H1 (cell line): Measurements from ENCODE around the gene ZNF516. TPM values are rescaled to one million over a fixed set of nuclear protein-coding genes. Genes with fewer than 3 reads are reported as not detected.

ENCODE experiments used
- ASH2L ChIP-seq: fragments of 200-600, 300-600 bp; sonication (generic); IDR thresholded peaks from one replicate; pipeline ENCODE4 v1.7.1; 2017; ENCODE audit warnings: low read length
- CHD7 ChIP-seq: fragments of 300-600 bp; sonication (generic); IDR thresholded peaks from 2 replicates; pipeline ENCODE4 v1.7.1; 2012; ENCODE audit warnings: low read length, moderate library complexity, mild to moderate bottlenecking, inconsistent platforms; ENCODE audit not compliant: insufficient replicate concordance
- CREB1 ChIP-seq: IDR thresholded peaks from 2 replicates; pipeline ENCODE4 v1.6.1; 2012; ENCODE audit warnings: inconsistent platforms
- FOSL1 ChIP-seq: IDR thresholded peaks from 2 replicates; pipeline ENCODE4 v1.6.1; 2011; ENCODE audit warnings: mild to moderate bottlenecking, low read depth, low read length, moderate library complexity; ENCODE audit not compliant: insufficient read depth
- GTF2F1 ChIP-seq: IDR thresholded peaks from 2 replicates; pipeline ENCODE4 v1.6.1; 2012; ENCODE audit warnings: low read depth, low read length, improper control_type of control experiment, borderline replicate concordance
- POLR2AphosphoS5 ChIP-seq: IDR thresholded peaks from 2 replicates; pipeline ENCODE4 v1.6.1; 2011; ENCODE audit warnings: low read depth, low read length
- POU5F1 ChIP-seq: IDR thresholded peaks from 2 replicates; pipeline ENCODE4 v1.6.1; 2011; ENCODE audit warnings: low read depth, mild to moderate bottlenecking, low read length, moderate library complexity
- TBP ChIP-seq: IDR thresholded peaks from 2 replicates; pipeline ENCODE4 v1.6.1; 2011; ENCODE audit warnings: low read depth, low read length, improper control_type of control experiment
- polyA plus RNA-seq, 7 experiments: library from polyadenylated mRNA; depleted of rRNA in 3 of 7; stranded (reverse) in 5 of 7; unstranded in 2 of 7; fragments of >200 nt in 5 of 7; fragments of 200-250 nt in 2 of 7; gene quantifications; 1 replicate in 5 of 7; 2 replicates in 1 of 7; 4 replicates in 1 of 7; pipeline versions ENCODE4 v1.2.1 to v1.2.3, GENCODE V29; 2011 to 2013; ENCODE audit warnings: missing spikeins in 2 of 7, mixed read lengths in 2 of 7
- total RNA-seq: library from RNA; stranded (reverse); fragmentation: NEBNext Ultra II Directional; extraction: Animal tissue kit (Norgen Biotek cat#: 25700); gene quantifications from 2 replicates; pipeline ENCODE4 v1.2.1, GENCODE V29; 2021

Gene ZNF516
- total and polyA plus RNA-seq, 2 of the 8 experiments (the other 6 are each of a cell fraction or from before 2014, with no cell fraction given) = 7.3 to 17.0 TPM

- no peak for TF ChIP-seq CHD7
- TF ChIP-seq ASH2L = no peak
- no peak for TF ChIP-seq GTF2F1
- no peak for TF ChIP-seq POLR2AphosphoS5
- TF ChIP-seq CREB1 = no peak
- TF ChIP-seq POU5F1 = no peak
- no peak for TF ChIP-seq TBP
- TF ChIP-seq FOSL1 = no peak
These were observed 115.6 kb downstream of the ZNF516 start (continued) for GRCh38 chr18:76379226-76380126.
